Measurements from ENCODE around the gene MBLAC1. TPM values are rescaled to one million over a fixed set of nuclear protein-coding genes. Genes with fewer than 3 reads are reported as not detected.
"Not testable (repeated sequence)": the region's sequence is repeated elsewhere in the genome, so short reads cannot be mapped to it uniquely, and the experiment has no call there.

MBLAC1 gene
- total RNA-seq, 1 experiment from 2014 or later: 1.9 TPM

- H3K27me3 ChIP-seq: no peaks in the 10 kb centered on the region
- H3K36me3 ChIP-seq: no peaks in the 10 kb centered on the region
- no peak for DNase-seq
- H3K4me3 ChIP-seq: no peak overlapping the region
- no peaks in the 10 kb centered on the region for H3K9me3 ChIP-seq
Measured at GRCh38 chr7:100132126-100132525, 5.4 kb downstream of the MBLAC1 start.

GRCh38 chr7:100132697-100133151 lies 6.0 kb downstream of the MBLAC1 start:
- Histone ChIP-seq H3K27me3 (no peaks in the 10 kb centered on the region), H3K4me3 (no peak overlapping the region), H3K9me3 (no peaks in the 10 kb centered on the region), H3K36me3 (no peaks in the 10 kb centered on the region)
- peak; percentile 29 for DNase-seq

- Histone ChIP-seq H3K27me3 (no peaks in the 10 kb centered on the region), H3K4me3 (no peak overlapping the region), H3K36me3 (no peaks in the 10 kb centered on the region), H3K9me3 (no peaks in the 10 kb centered on the region)
- DNase-seq: no peak
Measured at GRCh38 chr7:100137851-100138760, 11.3 kb downstream of the MBLAC1 start.

- Histone ChIP-seq H3K4me3 (no peak overlapping the region), H3K9me3 (no peaks in the 10 kb centered on the region), H3K36me3 (no peaks in the 10 kb centered on the region), H3K27me3 (no peaks in the 10 kb centered on the region)
- DNase-seq: no peak
Measured at GRCh38 chr7:100141555-100141949, 14.8 kb downstream of the MBLAC1 start.

GRCh38 chr7:100142461-100142860 lies 15.7 kb downstream of the MBLAC1 start:
- DNase-seq: no peak

GRCh38 chr7:100146350-100146749 lies 19.6 kb downstream of the MBLAC1 start:
- not testable (repeated sequence) for H3K4me3 ChIP-seq

More at GRCh38 chr7:100142461-100142860, 15.7 kb downstream of the MBLAC1 start:
- Histone ChIP-seq H3K4me3 (no peak overlapping the region), H3K27me3 (no peaks in the 10 kb centered on the region), H3K9me3 (no peaks in the 10 kb centered on the region), H3K36me3 (no peaks in the 10 kb centered on the region)

GRCh38 chr7:100147278-100147677 lies 20.5 kb downstream of the MBLAC1 start:
- Histone ChIP-seq H3K4me3 (no peak overlapping the region), H3K9me3 (no peaks in the 10 kb centered on the region), H3K36me3 (no peaks in the 10 kb centered on the region), H3K27me3 (no peaks in the 10 kb centered on the region)
- DNase-seq: no peak

More at GRCh38 chr7:100146350-100146749, 19.6 kb downstream of the MBLAC1 start:
- H3K9me3 ChIP-seq, H3K27me3 ChIP-seq, H3K36me3 ChIP-seq, DNase-seq: not testable (repeated sequence)

- no peaks in the 10 kb centered on the region for H3K9me3 ChIP-seq
- no peak for DNase-seq
- peak overlapping the region; percentile 89 for H3K4me3 ChIP-seq
Measured at GRCh38 chr7:100148225-100148558, 21.4 kb downstream of the MBLAC1 start.

GRCh38 chr7:100148559-100149328 lies 22.0 kb downstream of the MBLAC1 start, which contains the start of gene LAMTOR4:
Gene LAMTOR4 (plus strand): TSS chr7:100148918. CDS start chr7:100148973, 55 bp downstream.
- H3K27me3 ChIP-seq: no peaks in the 10 kb centered on the region
- H3K36me3 ChIP-seq: no peaks in the 10 kb centered on the region
- DNase-seq: peak; percentile 97
- H3K4me3 ChIP-seq: peak within 1 kb of the TSS; percentile 89
- no peaks in the 10 kb centered on the region for H3K9me3 ChIP-seq

More at GRCh38 chr7:100148225-100148558, 21.4 kb downstream of the MBLAC1 start:
- Histone ChIP-seq H3K27me3 (no peaks in the 10 kb centered on the region), H3K36me3 (no peaks in the 10 kb centered on the region)

GRCh38 chr7:100152404-100152803 lies 25.6 kb downstream of the MBLAC1 start:
- Histone ChIP-seq H3K27me3 (no peaks in the 10 kb centered on the region), H3K9me3 (no peaks in the 10 kb centered on the region), H3K4me3 (no peak overlapping the region), H3K36me3 (peaks cover 3% of the 10 kb centered on the region)
- DNase-seq: no peak

- Histone ChIP-seq H3K36me3 (peaks cover 4% of the 10 kb centered on the region), H3K4me3 (no peak overlapping the region), H3K27me3 (no peaks in the 10 kb centered on the region), H3K9me3 (no peaks in the 10 kb centered on the region)
- DNase-seq: no peak
Measured at GRCh38 chr7:100152937-100153666, 26.3 kb downstream of the MBLAC1 start.

GRCh38 chr7:100153708-100154535 lies 27.2 kb downstream of the MBLAC1 start:
- no peaks in the 10 kb centered on the region for H3K27me3 ChIP-seq
- H3K4me3 ChIP-seq: no peak overlapping the region
- no peak for DNase-seq
- H3K9me3 ChIP-seq: no peaks in the 10 kb centered on the region
- peaks cover 4% of the 10 kb centered on the region for H3K36me3 ChIP-seq

- no peak for DNase-seq
- Histone ChIP-seq H3K36me3 (peaks cover 4% of the 10 kb centered on the region), H3K9me3 (no peaks in the 10 kb centered on the region), H3K27me3 (no peaks in the 10 kb centered on the region), H3K4me3 (no peak overlapping the region)
Measured at GRCh38 chr7:100154651-100155491, 28.1 kb downstream of the MBLAC1 start.

- peaks cover 4% of the 10 kb centered on the region for H3K36me3 ChIP-seq
- H3K27me3 ChIP-seq: no peaks in the 10 kb centered on the region
- no peak overlapping the region for H3K4me3 ChIP-seq
- no peaks in the 10 kb centered on the region for H3K9me3 ChIP-seq
- DNase-seq: no peak
Measured at GRCh38 chr7:100155553-100156317, 29.0 kb downstream of the MBLAC1 start.

Measured in MG63 (cell line).